ENCODE results near the gene CMKLR1. TPM values are rescaled to one million over a fixed set of nuclear protein-coding genes. Genes with fewer than 3 reads are reported as not detected.

Gene CMKLR1
- total RNA-seq, 1 experiment from 2014 or later: 0.66 TPM

DNA sequence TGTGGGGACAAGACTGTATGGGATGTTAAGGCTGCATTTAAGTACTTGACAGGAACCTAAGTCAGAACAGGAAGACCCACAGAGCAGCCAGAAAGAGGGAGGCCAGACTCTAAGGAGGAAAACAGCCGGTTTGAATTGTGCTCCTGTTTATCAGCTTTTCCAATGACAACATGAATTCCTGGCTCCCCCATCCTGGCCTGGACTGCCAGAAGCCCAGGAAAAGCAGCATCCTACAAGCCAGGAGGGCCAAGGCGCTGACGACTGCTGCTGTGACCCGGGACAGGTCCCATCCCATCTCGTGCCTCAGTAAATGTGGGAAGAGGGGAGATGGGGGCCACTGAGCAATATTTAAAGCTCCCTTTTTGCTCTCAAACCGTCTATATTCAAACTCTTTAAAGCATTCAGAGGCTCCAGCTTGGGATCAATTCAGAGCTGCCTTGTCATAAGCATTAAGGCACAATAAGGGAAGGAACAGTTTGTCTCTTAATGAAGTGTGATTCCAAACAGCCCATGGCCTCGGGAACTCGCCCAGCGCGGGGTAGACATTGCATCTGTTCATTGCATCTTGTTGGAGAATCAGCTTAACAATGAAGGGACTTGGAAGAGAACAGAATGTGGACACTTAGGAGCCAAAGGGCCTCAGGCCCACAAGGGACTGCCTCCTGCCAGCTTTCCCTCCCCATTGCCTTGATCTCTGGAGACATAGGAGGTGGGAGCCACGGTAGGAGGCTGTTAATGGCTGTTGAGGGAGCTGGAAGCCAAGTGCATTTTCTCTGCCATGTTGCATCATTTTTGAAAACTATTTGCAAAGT, 49.6 kb downstream of the CMKLR1 start:
- H4K20me1 ChIP-seq (ENCODE audit: control insufficient read depth, insufficient read depth, insufficient read length): peaks cover 2% of the 10 kb centered on the region
- H2BK120ac ChIP-seq (ENCODE audit: low read depth, low read length, poor library complexity, severe bottlenecking): no peak overlapping the region
- no peak overlapping the region for H2AK5ac ChIP-seq (ENCODE audit: insufficient read length, low read length)
- H2AFZ ChIP-seq (ENCODE audit: low read length): no peak overlapping the region
- H2BK20ac ChIP-seq (ENCODE audit: low read depth, low read length, poor library complexity, severe bottlenecking): no peak overlapping the region
- H3K4me1 ChIP-seq (ENCODE audit: insufficient read depth, low read length): no peaks in the 10 kb centered on the region
- no peak overlapping the region for H3K4me2 ChIP-seq (ENCODE audit: insufficient read depth, insufficient read length, low read length)
- H3K4ac ChIP-seq (ENCODE audit: low read depth, low read length): no peak overlapping the region
- no peak overlapping the region for H3T11ph ChIP-seq (ENCODE audit: low read length)
- no peak overlapping the region for H3K23ac ChIP-seq (ENCODE audit: insufficient read length, low read depth, low read length)
- H2BK12ac ChIP-seq (ENCODE audit: insufficient read length, low read depth, low read length): no peak overlapping the region
- no peak overlapping the region for H3K27ac ChIP-seq (ENCODE audit: insufficient read length, low read depth, low read length)
- no peak overlapping the region; a peak in 1 of 7 replicates for H3K27ac Mint-ChIP-seq
- peaks cover 8% of the 10 kb centered on the region for H3K27me3 Mint-ChIP-seq (ENCODE audit: low read depth)
- no peak overlapping the region for H3K4me3 Mint-ChIP-seq
- H3K36me3 Mint-ChIP-seq (ENCODE audit: insufficient read depth in 1 of 3, low read depth in 3 of 3): peaks cover 0 to 9% (median 3%) of the 10 kb centered on the region in 3 experiments; a peak in 2 of 7 replicates
- peaks cover 15 to 17% of the 10 kb centered on the region in 2 experiments for H3K4me1 Mint-ChIP-seq
- H4K8ac ChIP-seq (replicated peaks; ENCODE audit: insufficient read length, low read depth, low read length): no peak overlapping the region
- no peak overlapping the region for H3K14ac ChIP-seq (ENCODE audit: insufficient read depth, low read length)
- H3K9me3 ChIP-seq (ENCODE audit: control insufficient read depth, low read depth, low read length): no peaks in the 10 kb centered on the region
- DNase-seq: no peak
- H3K79me2 ChIP-seq (ENCODE audit: insufficient read depth, low read length): no peaks in the 10 kb centered on the region
- no CpG with 5 or more reads among the region's 11 CpGs for WGBS (ENCODE audit: extremely low coverage, insufficient read length, low lambda C conversion rate)
- H3K9ac ChIP-seq (ENCODE audit: extremely low read depth, insufficient read length, low read length): no peak overlapping the region
- H2BK15ac ChIP-seq (ENCODE audit: low read depth, low read length): no peak overlapping the region
- H2BK5ac ChIP-seq (ENCODE audit: insufficient read length, low read length): no peak overlapping the region
- no peaks in the 10 kb centered on the region for H3K79me1 ChIP-seq (ENCODE audit: insufficient read depth, low read depth, low read length, poor library complexity, severe bottlenecking)
- H3K27me3 ChIP-seq (ENCODE audit: insufficient read depth, low read length): no peaks in the 10 kb centered on the region
- H3K18ac ChIP-seq (ENCODE audit: insufficient read length, low read depth, low read length): no peak overlapping the region
- H3K23me2 ChIP-seq (ENCODE audit: insufficient read length, low read depth, low read length, poor library complexity, severe bottlenecking): no peaks in the 10 kb centered on the region
- H3K56ac ChIP-seq (ENCODE audit: insufficient read length, low read depth, low read length): no peak overlapping the region
- TF ChIP-seq, protein P1, sequence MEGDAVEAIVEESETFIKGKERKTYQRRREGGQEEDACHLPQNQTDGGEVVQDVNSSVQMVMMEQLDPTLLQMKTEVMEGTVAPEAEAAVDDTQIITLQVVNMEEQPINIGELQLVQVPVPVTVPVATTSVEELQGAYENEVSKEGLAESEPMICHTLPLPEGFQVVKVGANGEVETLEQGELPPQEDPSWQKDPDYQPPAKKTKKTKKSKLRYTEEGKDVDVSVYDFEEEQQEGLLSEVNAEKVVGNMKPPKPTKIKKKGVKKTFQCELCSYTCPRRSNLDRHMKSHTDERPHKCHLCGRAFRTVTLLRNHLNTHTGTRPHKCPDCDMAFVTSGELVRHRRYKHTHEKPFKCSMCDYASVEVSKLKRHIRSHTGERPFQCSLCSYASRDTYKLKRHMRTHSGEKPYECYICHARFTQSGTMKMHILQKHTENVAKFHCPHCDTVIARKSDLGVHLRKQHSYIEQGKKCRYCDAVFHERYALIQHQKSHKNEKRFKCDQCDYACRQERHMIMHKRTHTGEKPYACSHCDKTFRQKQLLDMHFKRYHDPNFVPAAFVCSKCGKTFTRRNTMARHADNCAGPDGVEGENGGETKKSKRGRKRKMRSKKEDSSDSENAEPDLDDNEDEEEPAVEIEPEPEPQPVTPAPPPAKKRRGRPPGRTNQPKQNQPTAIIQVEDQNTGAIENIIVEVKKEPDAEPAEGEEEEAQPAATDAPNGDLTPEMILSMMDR (conservative IDR thresholded peaks at IDR 0.05): no peak
- no peak overlapping the region for H4K91ac ChIP-seq (ENCODE audit: insufficient read length, low read depth, low read length)
- no peak overlapping the region for H4K5ac ChIP-seq (ENCODE audit: insufficient read length, low read depth, low read length)
- no peaks in the 10 kb centered on the region for H3K9me3 Mint-ChIP-seq

All from H9 (cell line).